Activated T-cell treated with anti-CD3 and anti-CD28 coated beads for 24 hours (primary cell): ENCODE results near the gene LSM4.
"Not testable (repeated sequence)": the region's sequence is repeated elsewhere in the genome, so short reads cannot be mapped to it uniquely, and the experiment has no call there.

Experiments used
- DNase-seq: peaks from one replicate; pipeline ENCODE4 v3.0.0-alpha.2; 2020; ENCODE audit warnings: low read depth

Gene LSM4

DNA sequence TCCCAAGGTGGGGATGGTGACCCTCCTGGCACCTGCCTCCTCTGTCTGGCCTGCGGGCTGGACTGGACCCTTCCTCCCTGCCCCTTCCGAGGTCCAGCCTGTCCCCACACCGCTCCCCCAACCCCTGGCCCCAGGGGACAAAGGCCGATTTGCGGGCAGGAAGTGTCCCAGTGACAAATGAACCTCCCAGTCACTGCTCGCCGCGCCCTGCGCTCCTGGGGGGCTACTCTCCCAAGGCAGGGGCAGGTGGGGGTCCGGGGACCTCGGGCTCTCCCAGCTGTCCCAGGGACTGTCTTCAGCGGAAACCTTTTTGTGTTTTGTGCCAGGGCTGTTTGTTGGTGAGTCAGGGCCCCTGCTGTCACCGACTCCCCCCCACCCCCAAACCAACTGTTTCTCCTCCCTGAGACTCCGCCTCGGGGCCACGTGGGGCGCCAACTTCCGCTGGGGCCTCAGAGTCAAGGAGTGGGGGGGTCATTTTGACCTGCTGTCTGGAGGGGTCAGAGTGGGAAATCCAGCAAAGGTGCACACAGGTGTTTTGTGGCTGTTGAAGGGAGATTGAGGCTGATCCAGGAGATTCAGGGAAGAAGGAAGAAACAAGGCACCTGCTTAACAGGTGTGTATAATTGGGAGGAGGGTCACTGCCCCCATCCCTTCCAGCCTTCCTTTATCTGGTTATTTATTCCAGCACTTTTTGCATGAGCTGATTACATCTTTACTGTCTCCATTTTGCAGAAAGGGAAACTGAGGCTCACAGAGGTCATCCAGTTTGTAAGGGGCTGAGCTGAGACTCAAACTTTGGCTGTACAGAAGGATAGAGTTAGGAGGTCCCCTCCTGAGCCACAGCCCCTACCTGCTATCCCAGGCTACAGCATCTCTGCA, 18.4 kb upstream of the LSM4 start:
- peak; percentile 63 for DNase-seq

DNA sequence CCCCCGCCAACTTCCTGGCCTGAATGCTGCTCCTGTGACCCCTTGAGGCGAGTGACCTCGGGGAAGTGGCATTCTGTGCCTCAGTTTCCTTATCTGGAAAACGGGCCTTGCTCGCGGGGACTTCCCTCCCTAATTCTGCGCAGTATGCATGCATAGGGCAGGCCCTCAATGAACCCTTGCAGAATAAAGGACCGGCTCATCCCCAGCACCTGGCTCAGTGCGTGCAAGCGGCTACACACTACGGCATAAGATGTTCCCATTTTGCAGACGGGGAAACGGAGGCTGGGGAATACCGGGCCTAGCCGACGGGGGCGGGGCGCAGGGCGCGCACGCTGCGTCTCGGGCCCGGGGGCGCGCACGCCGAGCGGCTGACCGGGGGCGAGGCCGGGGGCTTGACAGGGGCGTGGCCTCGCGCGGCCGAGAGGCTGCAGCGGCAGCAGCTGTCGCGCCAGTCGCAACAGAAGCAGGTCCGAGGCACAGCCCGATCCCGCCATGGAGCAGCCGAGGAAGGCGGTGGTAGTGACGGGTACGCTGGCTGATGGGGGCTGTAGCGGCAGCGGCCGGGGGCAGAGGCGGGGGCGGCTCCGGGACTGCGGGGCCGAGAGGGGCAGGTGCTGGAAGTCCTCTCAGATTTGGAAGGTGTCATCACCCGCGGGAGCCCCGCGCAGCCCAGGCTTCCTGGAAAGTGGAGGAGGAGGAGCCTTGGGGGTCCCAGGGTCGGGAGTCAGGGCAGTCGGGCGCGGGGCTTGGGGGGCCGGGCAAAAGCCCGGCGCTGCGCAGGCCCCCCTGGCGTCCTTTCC, 17.5 kb upstream of the LSM4 start, which contains the start of gene PGPEP1:
Gene PGPEP1, plus strand, starts transcription at position 409 of the 800 bp plus-strand sequence. Its CDS starts 84 bp downstream, at position 493.
- peak; percentile 58 for DNase-seq

DNA sequence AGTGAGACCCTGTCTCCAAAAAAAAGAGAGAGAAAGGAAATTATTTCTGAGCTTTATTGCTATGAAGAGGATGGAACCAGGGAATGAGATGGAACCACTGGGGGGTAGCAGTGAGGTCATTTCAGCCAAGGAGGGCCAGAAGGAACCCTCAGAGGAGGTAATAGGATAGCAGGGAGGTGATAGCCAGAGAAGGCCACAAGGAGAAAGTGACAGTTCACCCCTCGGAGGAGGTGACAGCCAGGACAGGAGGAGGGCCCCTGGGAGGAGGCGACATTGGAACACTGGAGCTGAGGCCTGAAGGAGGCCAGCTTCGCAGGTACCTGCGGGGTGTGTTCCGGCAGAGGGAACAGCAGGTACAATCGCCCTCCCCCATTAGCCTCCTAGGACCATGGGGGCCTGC, 16.8 kb upstream of the LSM4 start:
- no peak for DNase-seq

- no peak for DNase-seq
Observed at GRCh38 chr19:18338541-18338940, 15.7 kb upstream of the LSM4 start.

DNA sequence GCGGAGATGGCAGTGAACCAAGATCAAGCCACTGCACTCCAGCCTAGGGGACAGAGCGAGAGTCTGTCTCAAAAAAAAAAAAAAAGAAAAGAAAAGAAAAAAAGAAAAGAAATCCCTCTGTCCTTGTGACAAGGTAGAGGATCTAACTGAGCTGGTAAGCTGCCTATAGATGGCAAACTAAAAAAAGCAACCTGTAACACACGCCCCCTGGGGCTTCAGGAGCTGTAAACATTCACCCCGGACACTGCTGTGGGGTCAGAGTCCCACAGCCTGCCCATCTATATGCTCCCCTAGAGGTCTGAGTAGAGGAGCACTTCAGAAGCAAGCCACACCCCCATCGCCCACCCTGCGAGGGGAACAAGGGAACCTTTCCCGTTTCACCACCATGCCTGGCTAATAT, 13.2 kb upstream of the LSM4 start:
- DNase-seq: no peak

- no peak for DNase-seq
Observed at GRCh38 chr19:18333680-18334079, 10.8 kb upstream of the LSM4 start.

DNA sequence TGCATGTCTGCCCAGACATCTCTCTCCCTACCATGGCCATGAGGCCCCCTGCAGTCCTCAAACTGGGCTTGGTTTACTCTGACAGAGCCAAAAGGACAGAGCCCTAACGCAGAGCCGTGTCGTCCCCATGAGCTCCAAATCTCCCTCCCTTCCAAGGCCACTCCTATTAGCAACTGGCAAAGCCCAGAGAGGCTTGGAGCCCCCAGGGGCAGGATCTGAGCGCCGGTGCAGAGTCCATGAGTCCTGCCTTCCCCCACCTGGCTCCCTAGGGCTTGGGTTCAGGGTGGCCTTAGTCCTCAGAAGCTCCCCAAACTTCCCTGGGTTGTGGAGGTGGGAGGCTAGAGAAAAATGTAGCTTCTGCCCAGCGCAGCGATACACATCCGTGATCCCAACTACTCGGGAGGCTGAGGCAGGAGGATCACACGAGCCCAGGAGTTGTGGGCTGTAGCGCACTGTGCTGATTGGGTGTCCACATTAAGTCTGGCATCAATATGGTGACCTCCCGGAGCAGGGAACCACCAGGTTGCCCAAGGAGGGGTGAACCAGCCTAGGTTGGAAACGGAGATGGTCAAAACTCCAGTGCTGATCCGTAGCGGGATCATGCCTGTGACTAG, 10.1 kb upstream of the LSM4 start:
- DNase-seq: no peak

GRCh38 chr19:18330868-18331267, 8.0 kb upstream of the LSM4 start:
- no peak for DNase-seq

- DNase-seq: no peak
Observed at GRCh38 chr19:18329035-18329376, 6.1 kb upstream of the LSM4 start.

DNA sequence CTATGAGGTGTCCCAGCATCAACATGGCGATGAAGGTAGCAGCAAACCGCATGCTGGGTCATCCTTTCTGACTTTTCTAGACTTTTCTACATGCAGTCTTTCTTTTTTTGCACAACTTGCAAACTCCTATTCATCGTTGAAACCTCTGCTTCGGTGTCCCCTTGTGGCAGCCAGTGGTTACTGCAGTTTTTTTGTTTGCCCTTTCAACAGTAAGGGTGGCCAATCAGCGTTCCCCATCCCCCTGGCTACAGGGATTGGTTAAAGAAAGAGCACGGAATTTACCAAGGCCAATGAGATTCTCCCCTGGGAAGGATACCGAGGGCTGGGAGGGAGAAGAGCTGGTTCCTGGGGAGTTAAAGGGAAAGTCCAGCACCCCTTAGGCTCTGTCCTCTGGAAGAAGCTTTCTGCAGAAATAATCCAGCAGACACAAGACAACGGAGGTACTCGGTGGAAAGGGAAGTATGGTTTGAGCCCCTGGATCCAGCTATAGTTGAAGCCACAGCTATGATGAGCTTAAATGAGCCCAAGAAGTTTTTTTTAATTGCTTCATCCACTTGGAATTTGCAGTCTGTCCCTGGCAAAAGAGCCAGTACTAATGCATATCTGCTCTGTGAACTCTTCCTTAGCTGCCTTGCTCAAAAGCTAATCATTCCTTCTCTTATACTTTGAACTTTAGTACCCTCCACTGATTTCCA, 5.6 kb upstream of the LSM4 start:
- DNase-seq: peak; percentile 83

- DNase-seq: no peak
Observed at GRCh38 chr19:18326772-18327171, 3.9 kb upstream of the LSM4 start.

GRCh38 chr19:18324373-18324731, 1.5 kb upstream of the LSM4 start:
- DNase-seq: not testable (repeated sequence)

GRCh38 chr19:18322318-18322758, 538 bp downstream of the LSM4 start:
- DNase-seq: no peak

- no peak for DNase-seq
Observed at GRCh38 chr19:18321734-18322102, 1.2 kb downstream of the LSM4 start.

- no peak for DNase-seq
Observed at GRCh38 chr19:18320865-18321733, 1.8 kb downstream of the LSM4 start.

- DNase-seq: no peak
Observed at GRCh38 chr19:18319591-18320135, 3.2 kb downstream of the LSM4 start.

DNA sequence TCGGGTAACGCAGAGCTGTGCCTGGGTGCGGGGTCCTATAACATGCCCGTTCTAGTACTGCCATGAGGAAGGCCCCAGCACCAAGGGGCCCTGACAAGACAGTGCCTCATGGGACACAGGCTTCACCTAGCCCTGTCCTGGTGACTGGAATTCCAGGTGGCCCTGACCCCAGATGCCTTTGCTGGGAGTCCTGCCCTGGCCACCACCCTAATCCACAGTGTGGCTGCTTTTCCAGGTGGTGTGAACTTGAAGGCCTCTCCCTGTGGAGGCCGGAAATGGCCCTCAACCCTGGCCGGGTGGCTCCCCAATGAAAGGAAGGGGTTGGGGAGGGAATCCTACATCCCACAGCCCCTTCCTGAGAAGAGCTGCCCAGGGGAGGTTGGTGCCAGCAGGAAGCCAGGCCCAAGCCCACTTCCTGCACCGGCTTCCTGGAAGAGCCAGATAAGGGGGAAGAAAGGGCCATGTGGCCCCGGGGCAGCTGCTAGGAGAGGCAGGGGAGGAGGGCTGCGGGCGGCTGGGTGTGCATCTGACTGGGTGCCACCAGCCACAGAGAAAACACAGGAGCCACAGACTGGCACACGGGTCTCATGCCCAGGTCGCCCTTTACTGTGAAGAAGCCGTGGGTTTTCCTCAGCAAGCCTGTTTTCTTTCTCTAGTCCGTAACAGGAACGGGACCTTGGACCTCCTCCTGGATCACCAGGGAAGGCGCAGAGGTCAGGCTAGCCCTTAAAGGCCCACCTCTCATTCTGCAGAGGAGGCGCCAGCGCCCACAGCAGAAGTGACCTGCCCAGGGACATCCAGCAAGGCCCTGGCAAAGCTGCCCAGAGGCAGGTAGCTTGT, 4.7 kb downstream of the LSM4 start:
- DNase-seq: no peak

- no peak for DNase-seq
Observed at GRCh38 chr19:18313398-18313797, 9.5 kb downstream of the LSM4 start.

- no peak for DNase-seq
Observed at GRCh38 chr19:18312092-18312534, 10.8 kb downstream of the LSM4 start.
